Ishikawa (cell line): ENCODE measurements around the gene PKM.

Source experiments
- CEBPB ChIP-seq: IDR thresholded peaks from 2 replicates; pipeline ENCODE4 v1.6.1; 2012
- EGR1 ChIP-seq: IDR thresholded peaks from 2 replicates; pipeline ENCODE4 v1.6.1; 2012
- MAX ChIP-seq: IDR thresholded peaks from 2 replicates; pipeline ENCODE4 v1.6.1; 2012
- NFIC ChIP-seq: IDR thresholded peaks from 2 replicates; pipeline ENCODE4 v1.6.1; 2012
- RAD21 ChIP-seq: IDR thresholded peaks from 2 replicates; pipeline ENCODE4 v1.6.1; 2012; ENCODE audit warnings: low read depth
- TAF1 ChIP-seq: IDR thresholded peaks from 2 replicates; pipeline ENCODE4 v1.6.1; 2012; ENCODE audit warnings: low read depth, mild to moderate bottlenecking
- TCF12 ChIP-seq: IDR thresholded peaks from 2 replicates; pipeline ENCODE4 v1.6.1; 2012; ENCODE audit warnings: low read depth
- TEAD4 ChIP-seq: IDR thresholded peaks from 2 replicates; pipeline ENCODE4 v1.6.1; 2012
- YY1 ChIP-seq: IDR thresholded peaks from 2 replicates; pipeline ENCODE4 v1.6.1; 2012; ENCODE audit warnings: low read depth

Gene PKM

GRCh38 chr15:72154316-72154715, 76.7 kb downstream of the PKM start:
- TF ChIP-seq MAX (no peak), RAD21 (no peak)

DNA sequence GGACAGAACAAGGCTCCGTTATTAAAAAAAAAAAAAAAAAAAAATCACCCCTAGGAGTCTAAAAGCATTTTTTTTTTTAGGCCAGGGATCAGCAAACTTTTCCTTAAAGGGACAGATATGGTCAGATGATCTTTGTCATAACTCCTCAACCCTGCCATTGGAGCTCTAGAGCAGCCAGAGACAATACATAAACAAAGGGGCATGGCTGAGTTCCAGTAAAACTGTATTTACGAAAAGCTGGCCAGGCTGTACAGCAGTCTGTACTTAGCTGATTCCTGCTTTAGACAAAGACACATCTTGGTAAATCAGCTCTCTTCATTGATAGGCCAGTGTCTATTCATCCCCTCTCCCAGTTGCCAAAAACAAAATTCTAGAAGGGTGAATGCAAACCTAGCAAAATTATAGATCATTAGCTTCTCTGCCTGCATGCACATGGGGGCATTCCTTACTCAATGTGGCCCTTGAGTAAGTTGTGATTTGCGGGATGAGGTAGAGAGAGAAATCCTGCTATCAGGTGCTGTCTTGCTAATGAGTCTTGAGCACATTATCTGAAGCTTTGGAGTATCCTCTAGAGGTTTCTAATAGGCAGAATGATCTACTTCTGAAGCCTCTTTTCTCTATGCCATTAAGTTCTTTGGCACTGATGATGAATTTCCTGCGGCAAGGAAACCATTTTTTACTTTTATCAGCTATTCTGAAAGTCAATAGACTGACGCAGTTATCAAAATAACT, 77.6 kb downstream of the PKM start:
- TF ChIP-seq NFIC, result no peak
- no peak for TF ChIP-seq TAF1
- no peak for TF ChIP-seq YY1
- TF ChIP-seq MAX, result no peak
- no peak for TF ChIP-seq TEAD4
- no peak for TF ChIP-seq CEBPB
- TF ChIP-seq TCF12, result no peak
- no peak for TF ChIP-seq EGR1
